Measurements from ENCODE around the gene IFNGR2.

- TF ChIP-seq CTCF (IDR thresholded peaks at IDR 0.05; ENCODE audit: control extremely low read depth in 1 of 3, insufficient read depth in 1 of 3, low read depth in 1 of 3, low read length in 3 of 3) (no peak), EZH2 (IDR thresholded peaks at IDR 0.05; ENCODE audit: low read depth, low read length, severe bottlenecking) (no peak), EGR1 (IDR thresholded peaks at IDR 0.05; ENCODE audit: borderline replicate concordance, low read depth, low read length) (no peak), POLR2A (IDR thresholded peaks at IDR 0.05; ENCODE audit: control extremely low read depth in 1 of 2, low read depth in 2 of 2, low read length in 2 of 2) (no peak), MAFK (IDR thresholded peaks at IDR 0.05; ENCODE audit: low read depth, low read length) (no peak), ASH2L (IDR thresholded peaks at IDR 0.05; ENCODE audit: low read length) (no peak)
Measured at GRCh38 chr21:33478182-33478581, 75.0 kb downstream of the IFNGR2 start.
